Kidney (tissue), 14 donors: ENCODE measurements around the gene BRD8. TPM values are rescaled to one million over a fixed set of nuclear protein-coding genes. Genes with fewer than 3 reads are reported as not detected.
A peak's percentile ranks its signal among the peaks of the same experiment; 100 is the strongest.

ENCODE experiments used
- DNase-seq, 5 donors: peaks; one replicate each; pipeline ENCODE4 v3.0.0-alpha.2; 2013 to 2020
- FAIRE-seq: peaks from 2 replicates; lab custom pipeline; 2012; peaks lifted over from hg19 to GRCh38; lab: Jason Lieb, UNC
- H3K27ac ChIP-seq, 2 donors: one replicate each; pipeline ENCODE4 v1.7.0; 2013; ENCODE audit warnings: low read depth in 2 of 2, low read length in 2 of 2, inconsistent platforms in 1 of 2
- H3K27me3 ChIP-seq: one replicate; pipeline ENCODE4 v1.7.1; 2013; ENCODE audit warnings: low read length, inconsistent platforms; ENCODE audit not compliant: control insufficient read depth, insufficient read depth
- H3K36me3 ChIP-seq, 3 donors: one replicate each; pipeline versions ENCODE4 v1.7.0 to v1.7.1; 2013; ENCODE audit warnings: low read length in 3 of 3, control low read depth in 1 of 3, inconsistent platforms in 1 of 3; ENCODE audit not compliant: insufficient read depth in 3 of 3, control insufficient read depth in 2 of 3
- H3K4me1 ChIP-seq, 3 donors: one replicate each; pipeline versions ENCODE4 v1.7.0 to v1.7.1; 2013; ENCODE audit warnings: low read length in 3 of 3, inconsistent platforms in 1 of 3, low read depth in 1 of 3; ENCODE audit not compliant: control insufficient read depth in 2 of 3, insufficient read depth in 2 of 3
- H3K4me3 ChIP-seq, 3 donors: one replicate each; pipeline versions ENCODE4 v1.7.0 to v1.8.1; 2013; ENCODE audit warnings: low read length in 3 of 3, control low read depth in 1 of 3, inconsistent platforms in 1 of 3
- H3K9ac ChIP-seq, 3 donors: one replicate each; pipeline versions ENCODE4 v1.7.0 to v1.7.1; 2013; ENCODE audit warnings: low read length in 3 of 3, control low read depth in 1 of 3, inconsistent platforms in 1 of 3
- H3K9me3 ChIP-seq, 3 donors: one replicate each; pipeline versions ENCODE4 v1.7.0 to v1.7.1; 2013; ENCODE audit warnings: low read length in 3 of 3, control low read depth in 1 of 3, inconsistent platforms in 1 of 3; ENCODE audit not compliant: control insufficient read depth in 2 of 3, insufficient read depth in 1 of 3
- intact Hi-C: fragments of 100-400 bp; cut with DNase I; formaldehyde crosslinking; loops from one replicate; pipeline ENCODE4 v1.11.1; 2022
- polyA plus RNA-seq: library from polyadenylated mRNA; stranded (reverse); fragments of 350-450 nt; fragmentation: Illumina TruSeq; extraction: RNeasy Lipid Tissue Mini Kit (QIAGEN cat#74804); gene quantifications from one replicate; pipeline ENCODE4 v1.2.3, GENCODE V29; 2014; ENCODE audit warnings: low read depth, low replicate concordance; ENCODE audit not compliant: insufficient read depth
- total RNA-seq: library from RNA; stranded (reverse); fragmentation: NEBNext Ultra II Directional; extraction: Animal tissue kit (Norgen Biotek cat#: 25700); gene quantifications from one replicate; pipeline ENCODE4 v1.2.1, GENCODE V29; 2021
- TF ChIP-seq, protein P1 (sequence below): IDR thresholded peaks from 3 replicates; pipeline ENCODE4 v1.5.1; 2012; ENCODE audit warnings: mild to moderate bottlenecking, moderate library complexity, borderline replicate concordance; ENCODE audit not compliant: insufficient read depth; ENCODE audit errors: extremely low read depth
- donor health status: control.
- donor health status: control.
- donor health status: control.
- donor health status: control.
- donor health status: control.
- donor health status: DM: yes; HTN: yes; CAD: no.
- donor health status: Normal renal cell carcinoma (clear cell type).

Gene BRD8
- total and polyA plus RNA-seq, 2 donors from 2014 or later = 32.1 to 54.5 TPM

DNA sequence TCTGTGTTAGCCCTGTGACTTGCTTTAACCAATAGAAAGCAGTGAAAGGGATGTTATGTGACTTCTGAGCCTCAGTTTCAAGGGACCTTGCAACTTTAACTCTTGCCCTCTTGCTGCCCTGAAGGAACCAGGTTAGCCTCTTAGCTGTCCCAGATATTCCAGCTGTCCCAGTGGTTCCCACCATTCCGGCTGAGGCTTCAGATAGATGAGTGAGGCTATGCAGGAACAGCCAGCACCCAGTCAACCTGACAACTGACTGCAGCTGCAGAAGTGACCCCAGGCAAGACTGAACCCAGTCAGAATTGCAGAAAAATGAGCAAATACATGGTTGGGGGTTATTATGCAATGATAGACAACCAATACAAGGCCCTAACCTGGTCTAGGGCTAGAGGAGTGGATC, 45.1 kb upstream of the BRD8 start:
- Histone ChIP-seq H3K27me3 (no peaks in the 10 kb centered on the region), H3K27ac (no peak overlapping the region), H3K4me1 (no peaks in the 10 kb centered on the region), H3K4me3 (no peak overlapping the region), H3K9ac (no peak overlapping the region), H3K36me3 (no peaks in the 10 kb centered on the region), H3K9me3 (no peaks in the 10 kb centered on the region)
- FAIRE-seq (no peak), DNase-seq (no peak)
- TF ChIP-seq, protein P1, sequence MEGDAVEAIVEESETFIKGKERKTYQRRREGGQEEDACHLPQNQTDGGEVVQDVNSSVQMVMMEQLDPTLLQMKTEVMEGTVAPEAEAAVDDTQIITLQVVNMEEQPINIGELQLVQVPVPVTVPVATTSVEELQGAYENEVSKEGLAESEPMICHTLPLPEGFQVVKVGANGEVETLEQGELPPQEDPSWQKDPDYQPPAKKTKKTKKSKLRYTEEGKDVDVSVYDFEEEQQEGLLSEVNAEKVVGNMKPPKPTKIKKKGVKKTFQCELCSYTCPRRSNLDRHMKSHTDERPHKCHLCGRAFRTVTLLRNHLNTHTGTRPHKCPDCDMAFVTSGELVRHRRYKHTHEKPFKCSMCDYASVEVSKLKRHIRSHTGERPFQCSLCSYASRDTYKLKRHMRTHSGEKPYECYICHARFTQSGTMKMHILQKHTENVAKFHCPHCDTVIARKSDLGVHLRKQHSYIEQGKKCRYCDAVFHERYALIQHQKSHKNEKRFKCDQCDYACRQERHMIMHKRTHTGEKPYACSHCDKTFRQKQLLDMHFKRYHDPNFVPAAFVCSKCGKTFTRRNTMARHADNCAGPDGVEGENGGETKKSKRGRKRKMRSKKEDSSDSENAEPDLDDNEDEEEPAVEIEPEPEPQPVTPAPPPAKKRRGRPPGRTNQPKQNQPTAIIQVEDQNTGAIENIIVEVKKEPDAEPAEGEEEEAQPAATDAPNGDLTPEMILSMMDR = no peak
- intact Hi-C loops = no loop called here

DNA sequence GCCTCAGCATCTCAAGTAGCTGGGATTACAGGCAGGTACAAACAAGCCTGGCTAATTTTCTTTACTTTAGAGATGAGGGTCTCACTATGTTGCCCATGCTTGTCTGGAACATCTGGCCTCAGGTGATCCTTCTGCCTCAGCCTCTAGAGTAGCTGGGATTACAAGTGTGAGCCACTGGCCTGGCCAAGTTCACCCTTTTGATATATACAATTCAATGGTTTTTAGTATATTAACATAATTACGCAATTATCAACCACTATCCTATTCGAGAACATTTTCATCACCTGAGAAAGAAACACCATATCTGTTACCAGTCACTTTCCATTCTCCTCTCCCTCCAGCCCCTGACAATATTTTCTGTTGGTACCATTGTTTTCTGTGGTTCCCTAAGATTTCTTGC, 38.4 kb upstream of the BRD8 start:
- FAIRE-seq = no peak
- no peak for DNase-seq
- intact Hi-C loops = no loop called here

DNA sequence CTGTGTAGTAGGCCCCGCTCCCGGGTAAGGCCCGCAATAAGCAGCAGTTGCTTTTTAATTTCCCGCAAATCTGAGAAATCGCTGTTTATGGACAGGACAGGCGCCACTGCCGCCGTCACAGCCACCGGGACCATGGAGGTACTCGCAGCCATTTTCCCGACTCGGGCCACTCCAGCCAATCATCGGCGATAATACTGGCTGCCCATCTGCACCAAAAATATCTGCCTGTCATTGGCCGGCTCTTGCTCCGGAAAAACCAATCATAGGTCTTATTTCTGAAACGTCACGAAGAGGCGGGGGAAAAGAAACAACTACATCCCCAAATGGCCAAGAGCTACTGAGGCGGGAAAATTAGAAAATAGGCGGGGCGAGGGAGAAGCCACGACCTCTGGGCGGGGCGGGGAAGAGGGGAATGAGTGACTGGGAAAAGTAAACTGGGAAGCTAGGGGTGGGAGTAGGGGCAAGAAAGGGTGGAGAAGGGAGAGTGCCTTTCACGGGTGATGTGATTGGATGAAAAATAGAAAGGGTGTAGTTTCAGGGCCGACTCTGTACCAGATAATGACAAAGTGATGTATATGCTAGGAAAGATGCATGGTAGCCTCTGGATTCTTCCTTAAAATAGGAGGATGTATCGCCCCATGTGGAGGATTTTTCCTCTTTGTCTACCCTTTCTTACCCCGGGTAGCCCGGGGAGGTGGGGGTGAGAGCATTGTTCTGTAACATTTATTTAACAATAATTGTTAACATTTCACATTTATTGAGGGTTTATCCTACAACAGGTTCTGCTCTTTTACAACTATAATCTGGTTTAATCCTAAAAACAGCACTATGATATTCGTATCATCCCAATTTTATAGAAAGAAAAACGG, 35.0 kb upstream of the BRD8 start, which contains the start of gene CDC23:
Gene CDC23 (minus strand): TSS at position 163 of the 869 bp plus-strand sequence. CDS start 11 bp downstream, at position 152.
- H3K9ac ChIP-seq = peak within 1 kb of the TSS; percentile 74 to 99 (median 88)
- no peaks in the 10 kb centered on the region for H3K9me3 ChIP-seq
- H3K4me3 ChIP-seq = peak within 1 kb of the TSS; percentile 94 to 100 (median 95)
- peak within 1 kb of the TSS; percentile 67 to 68 for H3K27ac ChIP-seq
- H3K27me3 ChIP-seq = no peaks in the 10 kb centered on the region
- intact Hi-C loops = no loop called here
- no peaks in the 10 kb centered on the region for H3K36me3 ChIP-seq
- FAIRE-seq = peak; percentile 99
- DNase-seq = peak; percentile 94 to 100 (median 98)
- H3K4me1 ChIP-seq = peaks cover 0 to 4% (median 0%) of the 10 kb centered on the region in 3 donors
- TF ChIP-seq, protein P1 = no peak

More for the DNA sequence above, 38.4 kb upstream of the BRD8 start:
- Histone ChIP-seq H3K4me1 (peaks cover 0 to 4% (median 0%) of the 10 kb centered on the region in 3 donors), H3K4me3 (no peak overlapping the region), H3K27me3 (no peaks in the 10 kb centered on the region), H3K9ac (no peak overlapping the region), H3K36me3 (no peaks in the 10 kb centered on the region), H3K9me3 (no peaks in the 10 kb centered on the region), H3K27ac (no peak overlapping the region)
- TF ChIP-seq, protein P1 = no peak
